GM21786 (cell line): ENCODE results near the gene PRRT3.

Experiments
- ATAC-seq: cut with Tn5 transposase; IDR thresholded peaks from one replicate; pipeline ENCODE4 v1.9.1; 2021; ENCODE audit not compliant: unreplicated experiment

PRRT3 gene

DNA sequence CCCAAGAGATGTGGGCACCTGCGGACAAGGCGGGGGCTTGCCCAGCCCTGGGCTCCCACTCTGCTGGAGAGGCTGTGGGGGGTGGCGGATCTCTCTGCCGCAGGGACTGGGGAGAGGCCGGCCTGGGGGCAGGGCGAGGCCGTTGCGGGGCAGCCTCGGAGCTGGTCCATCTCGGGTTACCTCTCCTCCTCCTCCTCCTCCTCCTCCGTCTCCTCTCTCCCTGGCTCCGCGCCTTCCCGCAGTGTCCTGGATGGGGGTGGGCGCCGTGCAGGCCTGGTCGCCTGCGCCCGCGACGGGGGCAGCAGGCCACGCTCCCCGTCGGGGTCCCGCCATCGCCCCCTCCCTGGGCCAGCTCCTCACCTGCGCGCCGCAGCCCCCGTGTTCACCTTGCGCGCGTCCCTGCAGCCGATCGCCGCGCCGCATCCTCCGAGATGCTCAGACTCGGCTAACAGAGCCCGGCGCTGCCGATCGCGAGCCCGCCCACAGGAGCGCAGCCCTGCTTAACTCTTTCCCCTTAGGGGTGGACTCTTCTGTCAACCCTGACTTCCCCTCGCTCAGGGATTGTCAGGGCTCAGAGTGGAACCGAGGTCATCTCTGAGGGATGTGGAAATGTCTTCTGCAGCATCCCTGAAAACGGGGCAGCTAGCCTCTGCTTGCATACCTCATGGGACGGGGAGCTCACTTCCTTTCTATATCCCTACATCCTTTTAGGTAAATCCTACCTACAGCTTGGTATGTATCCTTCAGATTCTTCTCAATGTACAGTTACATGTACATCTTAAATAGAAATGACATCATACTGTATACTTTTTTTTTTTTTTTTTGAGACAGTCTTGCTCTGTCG, at the start of gene PRRT3:
PRRT3 (minus strand) TSS at position 447 of the 844 bp plus-strand sequence. CDS start 2,293 bp downstream, outside the sequence.
- ATAC-seq, result peak; percentile 57

DNA sequence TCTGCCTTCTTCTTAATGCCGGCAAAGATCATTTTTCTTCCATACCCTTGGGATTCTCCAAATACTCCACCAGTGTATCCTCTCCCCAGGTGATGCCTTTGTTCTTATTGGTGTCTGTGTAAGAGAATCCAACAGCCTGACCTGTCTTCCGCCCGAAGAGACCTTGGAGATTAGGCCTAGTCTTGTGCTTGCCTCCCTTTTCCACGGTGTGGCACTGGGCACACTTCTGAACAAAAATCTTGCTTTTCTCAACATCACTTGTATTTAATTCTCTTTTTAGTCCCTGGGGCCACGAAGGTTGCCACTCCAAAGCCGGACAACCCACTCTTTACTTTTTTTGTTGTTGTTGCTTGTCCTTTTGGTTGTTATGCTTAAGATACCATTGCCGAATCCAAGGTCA, 48.5 kb upstream of the PRRT3 start:
- no peak for ATAC-seq

DNA sequence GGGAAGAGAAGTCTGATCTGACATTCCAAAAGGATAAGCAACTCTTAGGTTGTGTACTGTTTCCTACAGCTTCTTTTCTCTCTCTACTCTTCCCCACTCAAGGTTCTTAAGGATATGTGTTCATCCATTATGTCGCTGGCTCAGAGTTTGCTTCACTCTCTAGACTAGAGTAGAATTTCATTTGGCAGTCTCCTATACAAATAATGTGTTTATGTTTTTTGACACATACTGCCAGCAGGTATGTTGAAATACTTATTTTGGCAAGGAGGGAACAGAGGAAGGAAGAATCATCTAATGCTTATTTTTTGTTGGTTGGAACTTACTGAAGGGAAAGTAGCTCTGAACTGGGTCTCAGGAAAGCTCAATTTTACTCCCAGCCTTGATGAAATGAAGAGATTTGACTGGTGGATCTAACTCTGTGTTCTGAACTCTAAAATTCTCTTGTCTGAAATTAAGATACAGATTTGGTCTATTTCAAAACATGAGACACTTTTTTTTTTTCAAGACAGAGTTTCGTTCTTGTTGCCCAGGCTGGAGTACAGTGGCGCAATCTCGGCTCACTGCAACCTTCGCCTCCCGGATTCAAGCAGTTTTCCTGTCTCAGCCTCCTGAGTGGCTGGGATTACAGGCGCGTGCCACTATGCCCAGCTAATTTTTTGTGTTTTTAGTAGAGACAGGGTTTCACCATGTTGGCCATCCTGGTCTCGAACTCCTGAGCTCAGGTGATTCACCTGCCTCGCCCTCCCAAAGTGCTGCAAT, 42.1 kb upstream of the PRRT3 start:
- no peak for ATAC-seq

DNA sequence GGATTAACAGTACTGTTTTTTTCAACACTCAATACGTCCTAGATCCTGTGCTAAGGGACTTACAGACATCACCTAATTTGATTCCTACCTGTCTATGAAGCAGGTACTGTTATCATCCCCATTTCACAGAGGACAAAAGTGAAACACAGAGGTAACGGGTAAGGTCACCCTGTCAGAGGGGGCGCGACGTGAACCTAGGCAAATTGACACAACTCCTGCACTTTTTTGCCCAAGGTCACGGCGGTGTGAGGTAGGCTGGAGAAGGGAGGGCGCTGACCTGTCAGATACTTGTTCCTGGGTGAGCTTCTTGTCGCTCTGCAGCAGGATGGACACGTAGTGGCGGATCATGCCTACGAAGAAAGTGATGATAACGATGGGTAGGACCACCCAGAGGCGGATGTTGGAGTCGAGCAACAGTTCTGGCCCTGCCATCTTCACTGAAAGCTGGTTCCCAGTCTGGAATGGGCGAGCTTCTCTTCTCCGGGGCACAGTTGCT, 34.1 kb upstream of the PRRT3 start:
- ATAC-seq, result peak; percentile 29

DNA sequence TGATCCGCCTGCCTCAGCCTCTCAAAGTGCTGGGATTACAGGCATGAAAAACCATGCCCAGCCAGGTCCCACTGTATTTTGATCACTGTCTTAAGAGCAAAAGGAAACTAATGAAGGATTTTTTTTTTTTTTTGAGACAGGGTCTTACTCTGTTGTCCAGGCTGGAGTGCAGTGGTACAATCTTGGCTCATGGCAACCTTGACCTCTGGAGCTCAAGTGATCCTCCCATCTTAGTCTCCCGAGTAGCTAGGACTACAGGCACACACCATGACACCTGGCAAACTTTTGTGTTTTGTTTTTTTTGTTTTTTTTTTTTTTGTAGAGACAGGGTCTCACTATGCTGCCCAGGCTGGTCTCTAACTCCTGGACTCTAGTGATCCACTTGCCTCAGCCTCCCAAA, 28.0 kb upstream of the PRRT3 start:
- no peak for ATAC-seq

DNA sequence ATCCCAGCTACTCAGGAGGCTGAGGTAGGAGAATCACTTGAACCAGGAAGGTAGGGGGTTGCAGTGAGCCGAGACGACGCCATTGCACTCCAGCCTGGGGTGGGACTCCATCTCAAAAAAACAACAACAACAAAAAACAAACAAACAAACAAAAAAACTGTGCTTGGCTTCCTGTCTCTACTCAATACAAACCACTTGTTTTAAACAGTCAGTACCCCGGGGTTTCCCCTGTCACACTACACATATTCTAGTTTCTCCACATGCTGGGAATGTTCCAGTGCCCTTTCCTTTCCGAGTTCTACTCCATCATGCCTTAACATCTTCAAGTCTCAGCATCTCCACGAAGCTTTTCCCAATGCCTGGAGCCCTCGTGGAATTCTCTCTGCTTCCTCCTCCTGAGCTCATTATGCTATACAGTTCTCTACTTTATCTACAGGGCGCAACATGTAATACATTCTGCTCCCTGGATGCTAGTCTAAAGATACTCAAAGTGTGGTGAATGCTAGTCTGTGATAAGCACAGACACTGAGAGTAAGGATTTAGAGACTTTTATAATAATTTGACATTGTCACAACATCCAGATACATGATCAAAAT, 26.6 kb upstream of the PRRT3 start:
- no peak for ATAC-seq

DNA sequence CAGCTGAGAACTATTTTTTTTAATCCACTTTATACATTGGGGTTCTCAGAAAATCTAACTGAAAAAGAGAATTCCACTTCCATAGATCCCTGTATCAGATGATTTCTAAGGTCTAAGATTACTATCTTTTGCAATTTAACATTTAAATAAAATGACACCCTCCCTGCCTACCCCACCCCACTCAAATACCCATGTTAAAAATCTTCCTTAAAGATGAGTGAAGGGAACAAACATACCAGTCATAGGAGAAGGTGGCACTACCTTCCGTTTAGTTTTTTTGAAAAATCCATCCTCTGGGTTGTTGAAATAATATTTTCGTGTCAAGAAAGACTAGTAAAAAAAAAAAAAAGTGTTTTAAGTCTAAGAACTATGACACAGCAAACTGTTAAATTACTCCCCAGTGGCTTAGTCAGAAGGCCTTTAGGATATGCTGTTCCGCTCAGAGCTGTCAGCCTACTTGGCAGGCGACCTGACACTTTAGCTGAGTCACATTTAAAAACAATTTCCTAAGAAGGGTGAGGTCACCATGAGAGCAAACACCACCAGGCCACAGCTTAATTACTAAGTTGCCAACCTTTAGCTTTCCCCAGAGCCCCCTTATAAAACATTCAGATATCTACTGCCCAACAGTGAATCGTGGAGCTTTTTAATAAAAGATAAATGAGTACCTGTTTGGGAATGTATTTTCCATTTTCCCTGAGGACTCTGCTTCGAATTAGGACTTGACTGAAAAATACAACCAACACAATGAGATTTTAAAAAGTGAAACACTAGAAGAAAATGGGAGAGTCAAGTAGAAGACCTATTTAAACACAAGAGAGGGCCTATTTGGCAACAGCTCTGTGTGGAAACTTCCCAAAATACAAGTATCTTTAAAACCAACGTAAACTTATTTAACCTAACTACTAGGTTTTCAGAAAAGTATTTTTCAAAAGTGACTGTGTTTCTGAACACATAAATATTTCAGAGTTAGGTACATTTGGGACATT, 24.8 kb upstream of the PRRT3 start:
- ATAC-seq, result no peak

DNA sequence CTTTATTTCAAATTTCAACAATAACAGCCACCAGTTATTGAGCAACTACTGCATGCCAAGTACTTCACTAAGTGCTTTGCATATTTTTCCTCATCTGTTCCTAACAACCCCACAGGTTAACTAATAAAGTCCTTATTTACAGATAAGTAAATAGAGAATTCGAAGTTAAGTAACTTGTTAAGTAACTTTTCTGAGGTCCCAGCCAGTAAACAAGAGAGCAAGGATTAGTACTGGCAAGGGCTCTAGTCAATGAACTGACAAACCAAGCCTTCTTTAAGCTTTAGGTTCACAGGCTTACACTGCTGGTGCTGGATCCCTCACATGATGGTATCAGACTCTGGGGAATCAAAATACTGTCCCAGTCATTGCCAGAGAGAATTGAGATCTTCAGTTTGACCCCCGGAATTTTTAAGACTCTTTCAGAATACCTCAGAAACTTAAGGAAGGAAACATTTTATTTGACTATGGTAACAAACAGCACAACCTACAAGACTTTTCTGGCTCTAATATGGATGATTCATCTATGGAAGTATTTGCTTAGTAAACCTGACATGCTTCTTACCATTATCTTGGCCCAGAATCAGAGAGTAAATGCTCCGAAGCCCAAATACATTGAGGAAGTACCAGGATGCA, 17.9 kb upstream of the PRRT3 start:
- ATAC-seq, result no peak

DNA sequence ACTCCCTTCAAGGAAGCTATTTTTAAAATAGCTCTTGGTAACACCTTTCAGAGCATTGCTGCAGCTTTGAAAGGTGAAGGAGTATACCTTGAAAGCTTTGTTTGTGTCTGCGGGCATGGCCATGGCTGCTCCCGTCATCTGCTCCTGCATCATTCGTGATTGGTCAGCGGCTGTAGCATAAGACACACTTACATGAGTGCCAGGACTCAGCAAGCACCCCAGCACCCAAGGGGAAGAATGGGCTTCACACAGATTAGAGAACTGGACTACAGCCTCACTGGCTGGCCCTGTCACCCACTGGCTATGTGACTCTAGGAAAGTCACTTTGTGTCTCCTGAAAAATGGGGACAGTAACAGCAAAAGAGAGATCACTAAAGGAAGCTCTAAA, 17.4 kb upstream of the PRRT3 start:
- ATAC-seq, result no peak

DNA sequence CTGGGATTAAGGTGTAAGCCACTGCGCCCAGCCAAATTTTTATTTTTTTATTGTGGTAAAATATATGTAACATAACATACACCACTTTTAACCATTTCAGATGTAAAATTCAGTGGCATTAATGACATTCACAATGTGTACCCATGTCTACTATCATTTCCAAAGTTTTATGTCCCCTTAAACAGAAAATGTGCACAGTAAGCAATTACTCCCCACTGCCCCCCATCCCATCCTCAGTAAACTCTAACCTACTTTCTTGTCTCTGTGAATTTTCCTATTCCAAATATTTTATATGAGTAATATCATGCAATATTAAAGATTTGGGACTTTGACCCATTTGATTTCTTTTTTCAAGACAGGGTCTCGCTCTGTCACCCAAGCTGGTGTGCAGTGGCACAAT, 14.6 kb upstream of the PRRT3 start:
- ATAC-seq, result no peak

DNA sequence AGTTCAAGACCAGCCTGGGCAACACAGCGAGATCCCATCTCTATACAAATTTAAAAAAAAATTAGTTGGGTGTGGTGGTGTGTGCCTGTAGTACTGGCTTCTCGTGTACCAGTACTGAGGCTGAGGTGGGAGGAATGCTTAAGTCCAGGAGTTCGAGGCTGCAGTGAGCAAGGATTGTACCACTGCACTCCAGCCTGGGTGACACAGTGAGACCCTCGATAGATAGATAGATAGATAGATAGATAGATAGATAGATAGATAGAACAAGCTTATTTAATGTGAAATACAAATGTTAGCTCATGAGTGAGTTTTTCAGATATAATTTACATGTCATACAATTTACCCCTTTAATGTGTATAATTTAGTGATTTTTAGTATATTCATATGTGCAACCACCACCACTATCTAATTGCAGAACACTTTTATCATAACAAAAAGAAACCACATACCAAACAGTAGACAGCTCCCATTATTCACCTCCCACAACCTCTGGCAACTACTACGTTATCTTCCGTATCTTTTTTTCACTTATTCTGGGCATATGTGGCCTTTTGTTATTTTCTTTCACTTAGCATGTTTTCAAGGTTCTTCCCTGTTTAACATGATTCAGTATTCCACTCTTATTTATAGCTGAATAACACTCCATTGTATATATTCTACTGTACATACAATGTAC, 13.1 kb upstream of the PRRT3 start:
- no peak for ATAC-seq

DNA sequence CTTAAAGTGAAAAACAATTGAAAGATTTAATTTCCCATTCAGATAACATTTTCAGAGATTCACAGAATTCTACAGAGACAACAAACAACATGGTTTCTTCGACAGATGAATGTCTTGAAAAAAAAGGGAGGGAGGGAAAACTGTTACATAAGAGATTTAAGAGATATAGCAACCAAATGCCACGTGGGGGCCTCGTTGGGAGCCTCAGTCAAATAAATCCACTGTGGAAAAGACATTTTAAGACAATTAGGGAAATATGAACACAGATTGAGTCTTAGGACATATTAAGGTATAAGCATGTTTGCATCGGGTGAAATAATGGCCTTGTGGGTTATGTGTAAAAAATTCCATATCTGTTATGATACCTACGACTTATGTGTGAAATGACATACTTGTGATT, 5.0 kb upstream of the PRRT3 start:
- no peak for ATAC-seq

DNA sequence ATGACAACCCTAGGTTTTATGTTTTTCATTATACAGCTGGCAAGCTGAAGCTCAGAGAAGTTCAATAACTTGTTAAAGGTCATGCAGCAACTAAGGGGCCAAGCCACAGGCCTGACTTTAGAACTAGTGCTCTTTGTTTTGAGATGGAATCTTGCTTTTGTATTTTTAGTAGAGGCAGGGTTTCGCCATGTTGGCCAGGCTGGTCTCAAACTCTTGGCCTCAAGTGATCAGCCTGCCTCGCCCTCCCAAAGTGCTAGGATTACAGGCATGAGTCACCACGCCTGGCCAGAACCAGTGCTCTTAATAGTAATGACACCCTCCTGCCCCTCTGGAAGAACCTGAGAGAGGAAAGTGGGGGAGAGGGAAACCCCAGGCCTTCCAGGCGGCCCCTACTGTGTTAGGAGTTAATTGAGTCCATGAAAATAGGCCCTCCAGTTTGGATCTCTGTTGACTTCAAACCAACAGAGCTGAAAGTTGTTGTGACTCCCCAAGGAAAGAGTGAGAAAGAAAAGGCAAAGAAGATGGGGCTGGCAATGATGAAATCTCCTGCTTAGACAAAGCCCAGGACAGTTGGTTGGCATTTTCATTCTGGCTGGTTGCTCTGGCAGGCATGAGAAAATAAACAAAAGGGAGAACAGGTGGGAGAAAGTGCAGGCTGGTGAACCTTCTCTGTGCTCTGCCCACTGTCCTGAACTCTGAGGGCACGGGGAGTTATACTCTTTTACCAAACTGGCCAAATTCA, 3.6 kb upstream of the PRRT3 start:
- no peak for ATAC-seq

DNA sequence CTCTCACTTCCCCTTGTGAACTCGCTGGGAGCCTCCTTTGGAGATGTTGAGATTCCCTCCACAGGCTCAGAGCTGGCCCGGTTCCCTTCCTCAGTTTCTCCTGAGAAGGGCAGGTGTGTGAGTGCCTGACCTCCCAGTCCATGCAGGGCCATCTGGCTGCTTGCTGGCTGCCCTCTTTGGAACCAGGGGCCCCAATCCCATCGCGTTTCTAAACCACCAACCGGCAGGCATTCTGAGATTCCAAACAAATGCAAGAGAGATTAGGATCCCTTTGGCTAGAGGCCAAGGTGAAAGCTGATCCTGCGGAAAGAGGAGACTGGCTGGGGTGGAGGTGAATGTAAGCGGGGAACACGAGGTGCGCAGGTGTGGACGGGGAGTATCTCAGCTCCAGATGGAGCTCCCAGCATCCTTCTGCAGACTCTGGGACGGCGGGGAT, 2.9 kb upstream of the PRRT3 start:
- no peak for ATAC-seq

DNA sequence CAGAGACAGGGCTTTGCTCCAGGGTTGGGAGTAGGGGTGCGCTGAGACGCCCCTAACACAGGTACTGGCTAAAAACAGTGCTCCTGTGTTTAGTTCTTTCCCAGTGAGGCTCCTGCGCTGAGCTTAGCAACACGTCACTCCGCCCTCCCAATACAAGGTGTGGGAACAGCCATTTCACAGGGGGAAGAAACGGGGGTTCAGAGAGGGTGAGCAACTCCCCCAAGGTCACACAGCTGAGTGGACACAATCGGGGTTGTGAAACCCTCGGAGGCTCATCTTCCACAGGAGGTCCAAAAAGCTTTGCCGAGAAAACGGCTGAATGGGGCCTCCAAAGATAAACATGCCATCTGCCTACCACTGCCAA, 628 bp downstream of the PRRT3 start:
- ATAC-seq, result peak; percentile 10

DNA sequence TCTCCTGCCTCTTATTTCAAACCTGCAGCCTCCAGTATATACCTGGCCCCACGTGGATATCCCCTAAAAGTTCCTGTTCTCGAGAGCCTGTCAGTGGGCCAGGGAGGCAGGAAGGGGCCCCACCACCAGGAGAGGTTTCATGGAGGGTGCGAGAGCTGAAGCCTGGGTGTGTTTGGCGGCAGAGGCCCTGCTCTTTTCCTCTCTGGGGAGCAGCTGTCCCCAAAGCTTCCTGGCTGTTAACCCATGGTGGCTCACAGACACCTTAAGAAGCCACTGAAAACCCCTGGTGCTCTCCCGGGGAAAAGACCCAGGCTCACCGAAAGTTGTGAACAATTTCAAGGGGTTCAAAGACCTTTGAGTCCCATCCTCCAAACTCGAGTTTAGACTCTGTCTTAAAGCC, 1.1 kb downstream of the PRRT3 start:
- peak; percentile 44 for ATAC-seq

DNA sequence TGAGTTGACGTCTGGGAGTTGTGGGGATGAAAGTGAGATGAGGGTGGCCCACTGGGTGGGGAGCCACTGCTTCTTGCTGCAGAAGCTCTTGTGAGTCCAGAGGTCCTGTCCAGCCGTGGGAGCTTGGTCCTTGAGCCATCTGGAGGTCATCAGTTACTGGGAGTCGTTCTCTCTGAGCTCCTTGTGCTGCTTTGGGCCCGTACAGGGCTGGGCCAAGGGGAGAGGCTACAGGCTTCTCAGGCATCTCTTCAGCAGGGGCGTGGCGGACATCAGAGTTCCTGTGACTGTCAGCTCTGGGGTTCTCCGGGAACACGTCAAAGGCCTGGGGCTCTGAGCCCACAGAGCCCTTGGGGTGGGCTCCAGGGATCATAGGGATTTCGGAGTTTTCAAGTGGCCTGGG, 2.6 kb downstream of the PRRT3 start:
- ATAC-seq, result no peak

DNA sequence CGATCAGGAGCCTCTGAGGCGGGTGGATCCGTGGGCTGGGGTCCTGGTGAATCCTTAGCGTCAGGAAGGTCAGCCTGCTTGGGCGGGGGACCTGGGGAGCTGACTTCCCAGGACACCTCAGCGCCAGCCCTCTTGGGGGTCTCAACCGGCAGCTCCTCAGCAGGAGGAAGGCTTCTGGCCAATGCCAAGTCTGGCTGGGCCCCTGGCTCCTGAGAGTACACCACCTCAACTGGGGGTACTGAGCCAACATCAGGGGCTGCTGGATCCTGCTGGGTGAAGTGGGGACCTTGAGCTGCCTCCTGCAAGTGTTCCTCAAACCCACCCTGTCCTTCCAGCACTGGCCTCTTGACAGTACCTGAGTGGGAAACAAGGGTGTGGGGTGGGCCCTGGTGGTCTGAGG, 3.1 kb downstream of the PRRT3 start:
- no peak for ATAC-seq

DNA sequence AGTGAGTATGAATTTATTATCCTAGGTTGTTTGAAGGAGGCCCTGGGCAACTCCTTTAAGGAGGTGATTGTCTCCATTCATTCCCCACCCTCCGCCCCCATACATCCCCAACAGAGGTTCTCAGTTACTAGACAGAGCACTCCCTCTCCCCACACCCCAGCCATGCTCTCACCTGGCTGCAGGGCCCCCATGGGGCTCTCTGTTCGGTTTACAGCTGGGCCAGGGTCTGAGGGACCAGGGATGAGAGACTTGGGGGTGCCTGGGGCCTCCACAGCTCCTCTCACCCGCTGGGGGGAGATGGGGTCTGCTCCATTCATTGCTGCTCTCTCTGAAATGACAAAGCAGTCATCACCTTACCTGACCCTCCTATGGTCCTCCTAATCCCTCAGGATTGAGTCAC, 3.6 kb downstream of the PRRT3 start:
- no peak for ATAC-seq
